SK-N-SH treated with all-trans-retinoic acid at 6 μM for 48 hours (cell line): ENCODE results near the gene PRRC2C.

Source experiments
- ARNTL ChIP-seq: fragments of 450-650 bp; formaldehyde crosslinking; IDR thresholded peaks from 2 replicates; pipeline ENCODE4 v1.5.0; 2020; ENCODE audit warnings: low read depth, mild to moderate bottlenecking, moderate library complexity, borderline replicate concordance
- CSDC2 ChIP-seq: fragments of 250-450 bp; sonication (Bioruptor Pico); IDR thresholded peaks from 2 replicates; pipeline ENCODE4 v1.5.0; 2020; ENCODE audit warnings: mild to moderate bottlenecking, moderate library complexity
- ESRRG ChIP-seq: fragments of 250-450 bp; sonication (Bioruptor Pico); IDR thresholded peaks from 2 replicates; pipeline ENCODE4 v1.6.1; 2021; ENCODE audit warnings: mild to moderate bottlenecking
- GLIS3 ChIP-seq: fragments of 250-450 bp; sonication (Bioruptor Pico); IDR thresholded peaks from 2 replicates; pipeline ENCODE4 v1.5.0; 2020; ENCODE audit warnings: mild to moderate bottlenecking, moderate library complexity
- ISL1 ChIP-seq: fragments of 250-450 bp; sonication (Bioruptor Pico); IDR thresholded peaks from 2 replicates; pipeline ENCODE4 v2.1.2; 2022; ENCODE audit warnings: mild to moderate bottlenecking, moderate library complexity
- OSR1 ChIP-seq: fragments of 250-450 bp; sonication (Bioruptor Pico); IDR thresholded peaks from 2 replicates; pipeline ENCODE4 v1.8.0; 2022; ENCODE audit warnings: moderate library complexity, mild to moderate bottlenecking, inconsistent platforms
- SNAI2 ChIP-seq: fragments of 250-450 bp; sonication (Bioruptor Pico); IDR thresholded peaks from 2 replicates; pipeline ENCODE4 v1.5.0; 2020; ENCODE audit warnings: mild to moderate bottlenecking, moderate library complexity
- TCF4 ChIP-seq: fragments of 250-450 bp; sonication (Bioruptor Pico); IDR thresholded peaks from 2 replicates; pipeline ENCODE4 v1.8.0; 2021; ENCODE audit warnings: mild to moderate bottlenecking, moderate library complexity, borderline replicate concordance
- ZFP3 ChIP-seq: fragments of 250-450 bp; sonication (Bioruptor Pico); IDR thresholded peaks from 2 replicates; pipeline ENCODE4 v1.5.0; 2020; ENCODE audit warnings: mild to moderate bottlenecking, moderate library complexity
- TF ChIP-seq, protein P1 (sequence below): fragments of 250-450 bp; sonication (Bioruptor Pico); IDR thresholded peaks from 2 replicates; pipeline ENCODE4 v1.5.1; 2021; ENCODE audit warnings: mild to moderate bottlenecking, moderate library complexity
- TF ChIP-seq, protein P2 (sequence below): fragments of 250-450 bp; sonication (Bioruptor Pico); IDR thresholded peaks from 2 replicates; pipeline ENCODE4 v1.5.0; 2020; ENCODE audit warnings: mild to moderate bottlenecking, moderate library complexity
- TF ChIP-seq, protein P3 (sequence below): fragments of 250-450 bp; sonication (Bioruptor Pico); IDR thresholded peaks from 2 replicates; pipeline ENCODE4 v1.5.1; 2020; ENCODE audit warnings: low read depth, mild to moderate bottlenecking, moderate library complexity
- TF ChIP-seq, protein P4 (sequence below): fragments of 250-450 bp; sonication (Bioruptor Pico); IDR thresholded peaks from 2 replicates; pipeline ENCODE4 v1.8.0; 2021; ENCODE audit warnings: low read depth, mild to moderate bottlenecking, moderate library complexity, borderline replicate concordance

DNA sequence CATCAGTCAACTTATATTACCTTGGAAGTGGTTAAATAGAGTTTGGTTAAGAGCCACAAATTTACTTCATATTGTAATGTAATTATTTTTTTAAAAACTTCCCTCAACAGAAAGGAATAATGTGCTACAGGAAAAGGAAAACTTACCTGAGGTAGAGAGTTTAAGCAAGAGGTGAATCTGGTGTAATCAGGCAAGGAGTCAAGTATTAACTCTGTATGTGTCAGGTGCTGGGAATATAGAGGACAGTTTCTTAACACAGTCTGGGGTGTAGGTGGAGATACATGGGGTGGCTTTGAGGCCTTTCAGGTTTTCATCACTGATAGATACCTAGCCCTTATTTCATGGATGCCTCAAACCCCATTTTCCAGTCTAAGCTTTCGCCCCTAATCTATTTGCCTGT, 110.8 kb downstream of the PRRC2C start:
- no peak for TF ChIP-seq ARNTL (CRISPR knock-in tag)
- TF ChIP-seq, protein P1, sequence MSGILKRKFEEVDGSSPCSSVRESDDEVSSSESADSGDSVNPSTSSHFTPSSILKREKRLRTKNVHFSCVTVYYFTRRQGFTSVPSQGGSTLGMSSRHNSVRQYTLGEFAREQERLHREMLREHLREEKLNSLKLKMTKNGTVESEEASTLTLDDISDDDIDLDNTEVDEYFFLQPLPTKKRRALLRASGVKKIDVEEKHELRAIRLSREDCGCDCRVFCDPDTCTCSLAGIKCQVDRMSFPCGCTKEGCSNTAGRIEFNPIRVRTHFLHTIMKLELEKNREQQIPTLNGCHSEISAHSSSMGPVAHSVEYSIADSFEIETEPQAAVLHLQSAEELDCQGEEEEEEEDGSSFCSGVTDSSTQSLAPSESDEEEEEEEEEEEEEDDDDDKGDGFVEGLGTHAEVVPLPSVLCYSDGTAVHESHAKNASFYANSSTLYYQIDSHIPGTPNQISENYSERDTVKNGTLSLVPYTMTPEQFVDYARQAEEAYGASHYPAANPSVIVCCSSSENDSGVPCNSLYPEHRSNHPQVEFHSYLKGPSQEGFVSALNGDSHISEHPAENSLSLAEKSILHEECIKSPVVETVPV (CRISPR knock-in tag), result no peak
- no peak for TF ChIP-seq TCF4 (CRISPR knock-in tag)
- TF ChIP-seq, protein P2, sequence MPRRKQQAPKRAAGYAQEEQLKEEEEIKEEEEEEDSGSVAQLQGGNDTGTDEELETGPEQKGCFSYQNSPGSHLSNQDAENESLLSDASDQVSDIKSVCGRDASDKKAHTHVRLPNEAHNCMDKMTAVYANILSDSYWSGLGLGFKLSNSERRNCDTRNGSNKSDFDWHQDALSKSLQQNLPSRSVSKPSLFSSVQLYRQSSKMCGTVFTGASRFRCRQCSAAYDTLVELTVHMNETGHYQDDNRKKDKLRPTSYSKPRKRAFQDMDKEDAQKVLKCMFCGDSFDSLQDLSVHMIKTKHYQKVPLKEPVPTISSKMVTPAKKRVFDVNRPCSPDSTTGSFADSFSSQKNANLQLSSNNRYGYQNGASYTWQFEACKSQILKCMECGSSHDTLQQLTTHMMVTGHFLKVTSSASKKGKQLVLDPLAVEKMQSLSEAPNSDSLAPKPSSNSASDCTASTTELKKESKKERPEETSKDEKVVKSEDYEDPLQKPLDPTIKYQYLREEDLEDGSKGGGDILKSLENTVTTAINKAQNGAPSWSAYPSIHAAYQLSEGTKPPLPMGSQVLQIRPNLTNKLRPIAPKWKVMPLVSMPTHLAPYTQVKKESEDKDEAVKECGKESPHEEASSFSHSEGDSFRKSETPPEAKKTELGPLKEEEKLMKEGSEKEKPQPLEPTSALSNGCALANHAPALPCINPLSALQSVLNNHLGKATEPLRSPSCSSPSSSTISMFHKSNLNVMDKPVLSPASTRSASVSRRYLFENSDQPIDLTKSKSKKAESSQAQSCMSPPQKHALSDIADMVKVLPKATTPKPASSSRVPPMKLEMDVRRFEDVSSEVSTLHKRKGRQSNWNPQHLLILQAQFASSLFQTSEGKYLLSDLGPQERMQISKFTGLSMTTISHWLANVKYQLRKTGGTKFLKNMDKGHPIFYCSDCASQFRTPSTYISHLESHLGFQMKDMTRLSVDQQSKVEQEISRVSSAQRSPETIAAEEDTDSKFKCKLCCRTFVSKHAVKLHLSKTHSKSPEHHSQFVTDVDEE, result no peak
- no peak for TF ChIP-seq CSDC2 (CRISPR knock-in tag)
- no peak for TF ChIP-seq OSR1
- TF ChIP-seq, protein P3, sequence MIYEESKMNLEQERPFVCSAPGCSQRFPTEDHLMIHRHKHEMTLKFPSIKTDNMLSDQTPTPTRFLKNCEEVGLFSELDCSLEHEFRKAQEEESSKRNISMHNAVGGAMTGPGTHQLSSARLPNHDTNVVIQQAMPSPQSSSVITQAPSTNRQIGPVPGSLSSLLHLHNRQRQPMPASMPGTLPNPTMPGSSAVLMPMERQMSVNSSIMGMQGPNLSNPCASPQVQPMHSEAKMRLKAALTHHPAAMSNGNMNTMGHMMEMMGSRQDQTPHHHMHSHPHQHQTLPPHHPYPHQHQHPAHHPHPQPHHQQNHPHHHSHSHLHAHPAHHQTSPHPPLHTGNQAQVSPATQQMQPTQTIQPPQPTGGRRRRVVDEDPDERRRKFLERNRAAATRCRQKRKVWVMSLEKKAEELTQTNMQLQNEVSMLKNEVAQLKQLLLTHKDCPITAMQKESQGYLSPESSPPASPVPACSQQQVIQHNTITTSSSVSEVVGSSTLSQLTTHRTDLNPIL (CRISPR knock-in tag), result no peak
- no peak for TF ChIP-seq SNAI2
- no peak for TF ChIP-seq ISL1 (CRISPR knock-in tag)
- TF ChIP-seq GLIS3 (CRISPR knock-in tag), result no peak
- TF ChIP-seq ZFP3 (CRISPR knock-in tag), result no peak
- TF ChIP-seq, protein P4, sequence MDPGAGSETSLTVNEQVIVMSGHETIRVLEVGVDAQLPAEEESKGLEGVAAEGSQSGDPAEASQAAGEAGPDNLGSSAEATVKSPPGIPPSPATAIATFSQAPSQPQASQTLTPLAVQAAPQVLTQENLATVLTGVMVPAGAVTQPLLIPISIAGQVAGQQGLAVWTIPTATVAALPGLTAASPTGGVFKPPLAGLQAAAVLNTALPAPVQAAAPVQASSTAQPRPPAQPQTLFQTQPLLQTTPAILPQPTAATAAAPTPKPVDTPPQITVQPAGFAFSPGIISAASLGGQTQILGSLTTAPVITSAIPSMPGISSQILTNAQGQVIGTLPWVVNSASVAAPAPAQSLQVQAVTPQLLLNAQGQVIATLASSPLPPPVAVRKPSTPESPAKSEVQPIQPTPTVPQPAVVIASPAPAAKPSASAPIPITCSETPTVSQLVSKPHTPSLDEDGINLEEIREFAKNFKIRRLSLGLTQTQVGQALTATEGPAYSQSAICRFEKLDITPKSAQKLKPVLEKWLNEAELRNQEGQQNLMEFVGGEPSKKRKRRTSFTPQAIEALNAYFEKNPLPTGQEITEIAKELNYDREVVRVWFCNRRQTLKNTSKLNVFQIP (CRISPR knock-in tag), result no peak
- TF ChIP-seq ESRRG (CRISPR knock-in tag), result no peak
